GM21717 (cell line): ENCODE measurements around the gene HSD11B1L.
A peak's percentile ranks its signal among the peaks of the same experiment; 100 is the strongest.
"Not testable (repeated sequence)": the region's sequence is repeated elsewhere in the genome, so short reads cannot be mapped to it uniquely, and the experiment has no call there.

Experiments used
- ATAC-seq: cut with Tn5 transposase; IDR thresholded peaks from one replicate; pipeline ENCODE4 v1.9.1; 2021; ENCODE audit warnings: mild to moderate bottlenecking, moderate library complexity; ENCODE audit not compliant: unreplicated experiment

HSD11B1L gene

DNA sequence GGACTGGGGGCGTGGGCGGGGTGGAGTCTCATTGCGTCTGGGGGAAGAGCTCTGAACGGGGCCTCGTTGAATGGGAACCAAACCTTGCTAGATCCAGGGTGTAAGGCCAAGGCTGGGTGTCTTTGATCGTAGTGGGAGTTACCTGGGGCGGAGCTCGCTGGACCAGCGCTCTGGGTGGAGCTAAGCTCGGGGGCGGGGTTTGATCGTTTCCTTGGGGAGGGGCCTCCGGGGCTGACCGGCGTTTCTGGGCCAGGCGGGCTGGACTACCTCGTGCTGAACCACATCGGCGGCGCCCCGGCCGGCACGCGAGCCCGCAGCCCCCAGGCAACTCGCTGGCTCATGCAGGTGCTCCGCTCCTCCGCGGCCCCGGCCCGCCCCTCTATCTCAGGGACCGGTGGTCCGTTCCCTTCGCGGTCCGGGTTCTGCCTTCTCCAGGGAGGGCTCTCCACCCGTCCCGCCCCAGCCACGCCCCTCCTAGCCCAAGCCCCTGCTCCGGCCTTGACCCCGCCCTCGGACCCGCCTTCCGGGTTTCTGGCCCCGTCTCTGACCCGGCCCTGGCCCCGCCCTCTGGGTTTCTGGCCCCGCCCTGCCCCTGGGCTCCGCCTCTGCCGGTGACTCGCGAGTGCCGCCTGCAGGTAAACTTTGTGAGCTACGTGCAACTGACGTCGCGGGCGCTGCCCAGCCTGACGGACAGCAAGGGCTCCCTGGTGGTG is 6.0 kb downstream of the HSD11B1L start:
- ATAC-seq: peak; percentile 32

GRCh38 chr19:5687360-5688198 is 6.8 kb downstream of the HSD11B1L start:
- ATAC-seq: no peak

DNA sequence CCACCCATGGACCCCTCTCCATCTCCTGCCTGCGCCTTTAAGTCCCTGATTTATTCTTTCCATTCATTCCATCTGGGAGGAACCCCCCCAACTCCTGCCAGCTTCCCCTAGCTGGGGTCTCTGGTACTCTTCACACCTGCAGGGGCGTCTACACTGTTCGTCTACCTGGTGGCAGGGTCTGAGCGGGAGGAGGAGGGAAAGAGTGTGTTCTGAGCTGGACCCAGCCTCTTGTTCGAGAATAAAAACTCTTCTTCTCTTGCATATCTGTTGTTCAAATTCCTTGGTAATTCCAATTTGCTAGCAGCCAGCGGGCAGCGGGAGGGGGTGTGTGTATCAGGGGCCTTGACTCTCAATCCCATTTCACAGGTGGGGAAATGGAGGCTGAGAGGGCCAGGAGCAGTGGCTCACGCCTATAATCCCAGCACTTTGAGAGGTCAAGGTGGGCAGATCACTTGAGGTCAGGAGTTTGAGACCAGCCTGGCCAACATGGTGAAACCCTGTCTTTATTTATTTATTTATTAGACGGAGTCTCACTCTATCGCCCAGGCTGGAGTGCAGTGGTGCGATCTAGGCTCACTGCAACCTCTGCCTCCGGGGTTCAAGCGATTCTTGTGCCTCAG is 7.5 kb downstream of the HSD11B1L start:
- not testable (repeated sequence) for ATAC-seq

DNA sequence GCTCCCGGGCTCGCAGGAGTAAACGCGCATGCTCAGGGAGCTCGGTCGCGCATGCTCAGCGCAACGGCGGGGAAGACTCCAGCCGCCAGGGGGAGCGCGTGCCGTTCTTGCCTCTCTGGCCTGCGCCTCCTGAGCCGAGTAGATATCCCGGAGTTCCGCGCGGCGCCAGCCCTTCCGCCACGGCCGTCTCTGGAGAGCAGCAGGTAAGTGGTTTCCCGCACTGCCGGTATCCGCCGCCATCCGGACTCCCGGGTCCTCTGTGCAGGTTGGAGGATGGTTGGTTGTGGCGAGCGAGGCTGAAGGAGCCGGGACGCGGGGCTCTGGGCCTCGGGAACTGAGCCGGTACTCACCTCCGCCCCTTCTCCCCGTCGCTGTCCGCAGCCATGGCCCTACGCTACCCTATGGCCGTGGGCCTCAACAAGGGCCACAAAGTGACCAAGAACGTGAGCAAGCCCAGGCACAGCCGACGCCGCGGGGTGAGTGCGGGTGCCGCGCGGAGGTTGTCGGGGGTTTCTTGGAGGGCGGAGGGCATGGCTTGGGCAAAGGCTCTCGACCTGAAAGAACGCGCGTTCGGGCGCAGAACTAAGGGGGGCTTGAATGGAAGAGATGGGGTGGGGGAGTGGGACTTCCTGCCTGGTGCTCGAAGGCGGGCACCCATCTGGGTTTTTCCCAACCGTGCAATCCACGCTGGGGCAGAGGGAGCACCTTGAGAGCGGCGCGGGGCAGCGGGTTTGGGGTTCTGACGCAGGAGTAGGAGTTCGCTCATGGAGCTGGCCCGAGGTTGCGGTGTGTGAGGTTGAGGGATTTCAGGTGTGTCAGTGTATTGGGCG is 9.5 kb downstream of the HSD11B1L start, which contains the start of gene RPL36:
RPL36 (plus strand) TSS at position 171 of the 830 bp plus-strand sequence; CDS start at position 384, 213 bp downstream.
- peak; percentile 31 for ATAC-seq

DNA sequence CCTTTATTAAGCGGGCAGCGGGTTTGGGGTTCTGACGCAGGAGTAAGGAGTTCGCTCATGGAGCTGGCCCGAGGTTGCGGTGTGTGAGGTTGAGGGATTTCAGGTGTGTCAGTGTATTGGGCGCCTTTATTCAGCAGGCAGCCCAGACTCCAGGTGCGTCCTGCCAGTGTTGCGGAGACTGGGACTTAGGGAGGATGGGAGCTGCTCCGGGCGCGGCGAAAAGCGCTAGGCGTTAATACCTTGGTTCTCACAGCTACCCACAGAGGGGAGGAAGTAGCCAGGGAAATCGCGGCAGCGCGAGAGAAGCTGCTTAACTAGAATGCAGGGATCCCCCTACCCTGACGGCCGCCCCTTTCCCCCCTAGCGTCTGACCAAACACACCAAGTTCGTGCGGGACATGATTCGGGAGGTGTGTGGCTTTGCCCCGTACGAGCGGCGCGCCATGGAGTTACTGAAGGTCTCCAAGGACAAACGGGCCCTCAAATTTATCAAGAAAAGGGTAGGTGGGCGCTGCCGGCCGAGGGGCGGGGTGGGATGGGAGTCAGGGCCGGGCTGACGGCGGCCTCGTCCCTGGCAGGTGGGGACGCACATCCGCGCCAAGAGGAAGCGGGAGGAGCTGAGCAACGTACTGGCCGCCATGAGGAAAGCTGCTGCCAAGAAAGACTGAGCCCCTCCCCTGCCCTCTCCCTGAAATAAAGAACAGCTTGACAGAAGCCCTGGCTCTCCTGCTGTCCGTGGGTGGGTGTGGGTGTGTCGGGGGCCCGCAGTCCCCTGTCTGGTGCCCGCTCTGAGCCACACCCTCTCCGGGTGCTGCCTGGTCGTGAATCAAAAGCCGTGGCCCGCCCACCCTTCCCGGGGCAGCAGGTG is 10.4 kb downstream of the HSD11B1L start:
- no peak for ATAC-seq

GRCh38 chr19:5691822-5692722 is 11.2 kb downstream of the HSD11B1L start:
- no peak for ATAC-seq

DNA sequence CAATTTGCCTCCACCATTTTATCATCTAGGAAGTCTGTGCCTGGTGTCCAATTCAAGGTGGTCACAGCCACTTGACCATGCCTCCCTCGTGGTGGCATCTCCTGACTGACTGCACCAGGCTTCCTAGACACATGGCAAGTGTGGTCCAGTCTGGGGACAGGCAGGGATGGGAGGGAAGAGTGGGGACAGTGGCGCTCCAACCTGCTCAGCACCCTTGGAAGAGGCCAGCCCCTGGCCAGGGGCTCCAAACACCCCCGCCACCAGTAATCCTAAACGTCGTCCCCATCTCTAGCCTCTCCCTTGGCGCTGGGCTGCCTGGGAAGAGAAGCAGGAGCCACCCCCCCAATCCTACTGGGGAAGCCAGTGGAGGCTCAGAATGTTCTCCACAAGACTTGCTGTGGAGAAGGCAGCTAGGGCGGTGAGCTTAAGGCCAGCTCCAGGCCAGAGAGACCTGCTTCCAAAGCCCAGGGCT is 11.9 kb downstream of the HSD11B1L start:
- no peak for ATAC-seq

GRCh38 chr19:5693195-5694166 is 12.7 kb downstream of the HSD11B1L start:
- no peak for ATAC-seq

DNA sequence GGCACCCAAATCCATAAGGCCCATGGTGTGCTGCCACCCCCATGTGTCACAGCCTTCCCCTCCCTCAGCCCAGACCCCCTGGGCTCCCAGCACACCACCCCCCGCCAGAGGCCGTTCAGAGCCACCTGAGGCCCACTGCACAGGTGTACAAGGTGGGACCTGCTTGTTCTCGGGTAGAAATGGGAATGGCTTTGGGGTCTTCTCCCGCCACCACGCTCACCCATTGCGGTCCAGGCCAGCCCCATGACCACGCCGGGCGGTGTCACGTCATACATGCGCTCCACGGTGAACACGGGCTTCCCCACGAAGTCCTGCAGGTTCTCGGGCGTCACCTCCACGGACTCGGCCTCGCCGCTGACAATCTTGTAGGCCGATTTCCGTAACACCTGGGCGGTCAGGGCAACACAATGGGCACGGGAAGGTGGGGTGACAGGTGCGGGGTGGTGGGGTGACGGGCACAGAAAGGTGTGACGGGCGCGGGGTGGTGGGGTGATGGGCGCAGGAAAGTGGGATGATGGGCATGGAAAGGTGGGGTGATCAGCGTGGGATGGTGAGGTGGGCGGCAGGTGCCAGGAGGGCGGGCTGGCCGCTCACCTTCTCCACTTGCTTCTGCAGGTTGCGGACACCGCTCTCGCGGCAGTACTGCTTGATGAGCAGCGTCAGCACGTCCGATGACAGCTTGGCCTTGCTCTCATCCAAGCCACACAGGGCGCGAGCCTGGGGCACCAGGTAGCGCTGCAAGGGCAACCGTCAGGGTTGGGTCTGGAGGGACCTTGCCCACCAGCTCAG is 13.5 kb downstream of the HSD11B1L start:
- no peak for ATAC-seq

GRCh38 chr19:5694956-5695648 is 14.3 kb downstream of the HSD11B1L start:
- no peak for ATAC-seq

DNA sequence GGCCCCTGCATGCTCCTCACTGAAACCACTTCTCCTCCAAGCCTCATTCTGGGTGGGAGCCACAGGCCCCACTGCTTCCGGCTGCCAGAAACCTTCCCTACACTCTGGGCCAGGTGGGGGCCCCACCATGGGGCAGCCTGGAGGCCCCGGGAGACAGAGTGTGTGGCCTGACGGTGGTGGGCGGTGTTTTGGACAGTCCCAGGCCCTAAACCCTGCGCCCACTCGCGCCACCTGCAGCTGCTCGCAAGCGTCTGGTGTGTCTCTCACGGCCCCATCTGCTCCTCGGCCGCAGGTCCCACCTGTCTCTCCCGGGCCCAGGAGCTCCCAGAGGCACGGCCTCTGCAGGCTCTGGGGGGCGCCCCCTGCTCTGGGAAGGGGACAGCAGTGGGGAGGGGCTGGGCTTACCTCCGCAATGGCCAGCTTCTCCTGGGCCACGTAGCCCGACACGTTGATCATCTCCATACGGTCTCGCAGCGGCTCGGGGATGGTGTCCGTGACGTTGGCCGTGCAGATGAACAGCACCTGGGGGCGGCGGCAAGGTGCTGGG is 14.9 kb downstream of the HSD11B1L start:
- no peak for ATAC-seq

DNA sequence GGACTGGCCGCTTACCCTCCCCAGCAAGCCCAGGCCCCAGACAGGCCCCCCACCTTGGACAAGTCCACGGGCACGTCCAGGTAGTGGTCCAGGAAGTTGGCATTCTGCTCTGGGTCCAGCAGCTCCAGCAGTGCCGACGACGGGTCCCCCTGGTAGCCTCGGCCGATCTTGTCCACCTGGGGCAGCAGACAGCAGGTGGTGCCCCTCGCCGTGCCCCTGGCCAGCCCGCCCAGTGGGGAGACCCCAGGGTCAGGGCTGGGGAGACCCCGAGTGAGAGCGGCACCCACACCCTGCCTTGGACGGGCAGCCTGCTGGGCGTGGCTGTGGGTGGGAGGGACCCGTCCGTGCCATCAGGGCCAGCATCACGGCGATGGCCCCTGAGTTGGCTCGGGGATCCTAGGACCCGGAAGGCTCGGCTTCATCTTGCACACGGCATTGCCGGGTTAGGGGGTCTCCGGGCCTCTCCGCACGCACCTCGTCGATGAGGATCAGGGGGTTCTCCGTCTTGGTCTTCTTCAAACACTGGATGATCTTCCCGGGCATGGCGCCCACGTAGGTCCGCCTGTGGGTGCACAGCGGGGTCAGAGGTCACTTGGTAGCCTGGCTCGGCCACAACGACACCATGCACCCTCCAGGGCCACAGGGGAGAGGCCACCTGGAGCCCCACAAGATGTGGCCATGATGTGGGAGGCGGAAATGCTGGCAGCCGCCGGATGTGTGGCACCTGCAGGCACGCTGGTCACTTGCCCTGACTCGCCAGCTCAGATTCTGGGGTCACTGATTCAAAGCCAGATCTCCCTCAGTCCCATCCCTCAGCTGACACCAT is 15.6 kb downstream of the HSD11B1L start:
- no peak for ATAC-seq

GRCh38 chr19:5697022-5697889 is 16.4 kb downstream of the HSD11B1L start:
- ATAC-seq: no peak
